HepG2 (cell line): ENCODE data around the gene PLEKHA8. TPM values are rescaled to one million over a fixed set of nuclear protein-coding genes. Genes with fewer than 3 reads are reported as not detected.

Experiments
- ATAC-seq: fragments of 200-7000 bp; cut with Tn5 transposase; 3 replicates; pipeline ENCODE4 v1.9.1; 2020; ENCODE audit warnings: mild to moderate bottlenecking, moderate library complexity
- BruUV-seq: library from RNA; stranded (reverse); fragments of 400-500 nt; replicated peaks from 2 replicates; lab custom pipeline; 2021; lab: Mats Ljungman, UMichigan
- CTCF ChIA-PET: fragments of 300-600 bp; formaldehyde crosslinking; extraction: SDS; loops from one replicate; lab custom pipeline; 2021; ENCODE audit warnings: low total read pairs, inconsistent platforms, low intra/inter-chr PET ratio; lab: Yijun Ruan, JAX
- POLR2A ChIA-PET: fragments of 350-600 bp; sonication (Branson Sonifier 250); formaldehyde crosslinking; loops from one replicate; lab custom pipeline; 2020; ENCODE audit warnings: antibody characterized with exemption, inconsistent platforms; lab: Yijun Ruan, JAX
- DNase-seq: peaks from one replicate; pipeline ENCODE4 v3.0.0-alpha.2; 2015; ENCODE audit warnings: low spot score
- FAIRE-seq: peaks from 3 replicates; lab custom pipeline; 2011; peaks lifted over from hg19 to GRCh38; lab: Jason Lieb, UNC
- H2AFZ ChIP-seq: one replicate; pipeline ENCODE4 v1.6.1; 2011; ENCODE audit warnings: low read length, inconsistent platforms
- H3K27ac ChIP-seq: fragments of 300-600 bp; 3 replicates; pipeline ENCODE4 v1.8.0; 2011; ENCODE audit warnings: mixed run types, mild to moderate bottlenecking, mixed read lengths, low read length, inconsistent platforms; ENCODE audit not compliant: insufficient read depth; ENCODE audit errors: extremely low read length
- H3K27me3 ChIP-seq, 2 experiments: fragments of 200-600 bp in 1 of 2; 2 replicates in 1 of 2; 3 replicates in 1 of 2; pipeline versions ENCODE4 v1.6.0 to v1.8.0; 2011; ENCODE audit warnings: low read length in 2 of 2, mild to moderate bottlenecking in 2 of 2, moderate library complexity in 2 of 2, inconsistent platforms in 1 of 2; ENCODE audit not compliant: insufficient read depth in 2 of 2, control insufficient read depth in 1 of 2
- H3K36me3 ChIP-seq, 2 experiments: fragments of 200-600 bp in 1 of 2; replicated peaks in 1 of 2; 2 replicates in 1 of 2; 3 replicates in 1 of 2; pipeline versions ENCODE4 v1.5.1 to v1.8.0; 2011; ENCODE audit warnings: low read length in 2 of 2, inconsistent platforms in 1 of 2; ENCODE audit not compliant: insufficient read depth in 2 of 2, control insufficient read depth in 1 of 2
- H3K4me1 ChIP-seq: 2 replicates; pipeline ENCODE4 v1.5.1; 2012; ENCODE audit warnings: low read length, inconsistent platforms; ENCODE audit not compliant: insufficient read depth
- H3K4me2 ChIP-seq: 2 replicates; pipeline ENCODE4 v1.6.0; 2011; ENCODE audit warnings: low read depth, low read length, inconsistent platforms
- H3K4me3 ChIP-seq, 3 experiments: fragments of 200-600 bp in 1 of 3; sonication (generic), shearing (Covaris generic) in 1 of 3; replicated peaks in 1 of 3; 2 replicates each; pipeline ENCODE4 v1.5.1; 2011 to 2016; ENCODE audit warnings: low read length in 3 of 3, inconsistent platforms in 2 of 3, low read depth in 2 of 3, mild to moderate bottlenecking in 2 of 3, control low read depth in 1 of 3, mixed read lengths in 1 of 3; ENCODE audit not compliant: insufficient read depth in 1 of 3
- H3K79me2 ChIP-seq: one replicate; pipeline ENCODE4 v1.6.1; 2011; ENCODE audit warnings: low read length, inconsistent platforms; ENCODE audit not compliant: insufficient read depth
- H3K9ac ChIP-seq: 2 replicates; pipeline ENCODE4 v1.6.0; 2011; ENCODE audit warnings: mild to moderate bottlenecking, low read depth, low read length, inconsistent platforms; ENCODE audit not compliant: insufficient read depth
- H3K9me3 ChIP-seq: 2 replicates; pipeline ENCODE4 v1.5.1; 2012; ENCODE audit warnings: mild to moderate bottlenecking, low read length
- H4K20me1 ChIP-seq: 2 replicates; pipeline ENCODE4 v1.6.0; 2011; ENCODE audit warnings: inconsistent platforms, mild to moderate bottlenecking, low read length, moderate library complexity; ENCODE audit not compliant: insufficient read depth
- FOXP1 ChIP-seq, 2 experiments: fragments of 450-650 bp in 1 of 2; IDR thresholded peaks; 2 replicates each; pipeline ENCODE4 v1.6.1; 2017 to 2018; ENCODE audit warnings: antibody characterized with exemption in 1 of 2
- NR2F6 ChIP-seq, 2 experiments: IDR thresholded peaks; 2 replicates each; pipeline ENCODE4 v1.6.1; 2016; ENCODE audit warnings: antibody characterized with exemption in 1 of 2, mild to moderate bottlenecking in 1 of 2
- RELA ChIP-seq: sonication (generic); formaldehyde crosslinking; IDR thresholded peaks from 2 replicates; pipeline ENCODE4 v1.4.0; 2020; ENCODE audit warnings: missing genetic modification reagents
- TBX2 ChIP-seq: sonication (generic); formaldehyde crosslinking; IDR thresholded peaks from 2 replicates; pipeline ENCODE4 v1.5.0; 2020; ENCODE audit warnings: missing genetic modification reagents, mild to moderate bottlenecking, borderline replicate concordance
- ZFYVE20 ChIP-seq: sonication (generic); formaldehyde crosslinking; IDR thresholded peaks from 2 replicates; pipeline ENCODE4 v1.8.0; 2023; ENCODE audit warnings: low read depth, mild to moderate bottlenecking, moderate library complexity, missing genetic modification reagents, borderline replicate concordance
- ZNF180 ChIP-seq: sonication (generic); formaldehyde crosslinking; IDR thresholded peaks from 2 replicates; pipeline ENCODE4 v1.4.0; 2020; ENCODE audit warnings: low read depth, missing genetic modification reagents, borderline replicate concordance
- ZNF558 ChIP-seq: sonication (generic); formaldehyde crosslinking; IDR thresholded peaks from 2 replicates; pipeline ENCODE4 v1.9.0; 2022; ENCODE audit warnings: mild to moderate bottlenecking, missing genetic modification reagents, borderline replicate concordance
- WGBS: methylation state at CpG from one replicate; pipeline ENCODE4 v1.1.6; 2017; ENCODE audit warnings: low lambda C conversion rate; 5-methylcytosine and 5-hydroxymethylcytosine counted together
- in situ Hi-C: cut with HindIII; loops from 2 replicates; pipeline ENCODE4 v1.10.0; 2017; ENCODE audit warnings: low pct_unique_long_range_greater_than_20kb; ENCODE audit not compliant: extremely low pct_ligation_motif_present
- intact Hi-C: fragments of 100-400 bp; cut with micrococcal nuclease; formaldehyde crosslinking; loops from one replicate; pipeline ENCODE4 v1.10.0; 2022; ENCODE audit not compliant: unreplicated experiment
- polyA plus RNA-seq, 8 experiments: library from polyadenylated mRNA; depleted of rRNA in 3 of 8; stranded (reverse) in 7 of 8; unstranded in 1 of 8; fragments of >200 nt; fragmentation: Illumina TruSeq in 4 of 8; extraction: Trizol in 4 of 8; gene quantifications; 2 replicates each; pipeline versions ENCODE4 v1.2.1 to v1.2.3, GENCODE V29; 2011 to 2016; ENCODE audit warnings: low read depth in 4 of 8, missing spikeins in 1 of 8, mixed read lengths in 1 of 8; ENCODE audit not compliant: insufficient read depth in 1 of 8
- total RNA-seq, 5 experiments: library from RNA; depleted of rRNA; stranded (reverse); fragments of >200 nt; fragmentation: Illumina TruSeq; extraction: Trizol; gene quantifications; 2 replicates each; pipeline ENCODE4 v1.2.3, GENCODE V29; 2016; ENCODE audit warnings: low read depth in 1 of 5
- TF ChIP-seq, protein P1 (sequence below): sonication (generic); formaldehyde crosslinking; IDR thresholded peaks from 2 replicates; pipeline ENCODE4 v1.5.1; 2020; ENCODE audit warnings: mild to moderate bottlenecking, missing genetic modification reagents, moderate library complexity

Gene PLEKHA8
- total and polyA plus RNA-seq, 2 of the 13 experiments (the other 11 are each of a cell fraction or from before 2014, with no cell fraction given) = 12.5 to 26.4 TPM

GRCh38 chr7:30147785-30148184, 119.6 kb downstream of the PLEKHA8 start:
- H3K9me3 ChIP-seq = no peaks in the 10 kb centered on the region
- no peak overlapping the region for H2AFZ ChIP-seq
- no peak overlapping the region for H3K9ac ChIP-seq
- peaks cover 11% of the 10 kb centered on the region for H3K4me1 ChIP-seq
- BruUV-seq = no TSS peak
- H3K36me3 ChIP-seq = peaks cover 0 to 18% of the 10 kb centered on the region in 2 experiments; a peak in 1 of 5 replicates
- H3K4me2 ChIP-seq = no peak overlapping the region
- no peak for FAIRE-seq
- no peak overlapping the region for H3K4me3 ChIP-seq
- WGBS = 95% methylated on average over 2 of the region's 2 CpGs
- no peaks in the 10 kb centered on the region for H3K79me2 ChIP-seq
- no peak for DNase-seq
- H3K27ac ChIP-seq = no peak overlapping the region
- ChIA-PET CTCF (no interaction called here), POLR2A (no interaction called here)
- ATAC-seq = no peak
- TF ChIP-seq RELA (no peak), ZNF180 (CRISPR knock-in tag) (no peak), FOXP1 (IDR thresholded peaks at IDR 0.05) (no peak), FOXP1 (CRISPR knock-in tag; IDR thresholded peaks at IDR 0.05) (no peak), ZFYVE20 (no peak), ZNF558 (CRISPR knock-in tag) (no peak), TBX2 (CRISPR knock-in tag) (no peak), NR2F6 (IDR thresholded peaks at IDR 0.05) (no peak), NR2F6 (CRISPR knock-in tag; IDR thresholded peaks at IDR 0.05) (no peak)
- TF ChIP-seq, protein P1, sequence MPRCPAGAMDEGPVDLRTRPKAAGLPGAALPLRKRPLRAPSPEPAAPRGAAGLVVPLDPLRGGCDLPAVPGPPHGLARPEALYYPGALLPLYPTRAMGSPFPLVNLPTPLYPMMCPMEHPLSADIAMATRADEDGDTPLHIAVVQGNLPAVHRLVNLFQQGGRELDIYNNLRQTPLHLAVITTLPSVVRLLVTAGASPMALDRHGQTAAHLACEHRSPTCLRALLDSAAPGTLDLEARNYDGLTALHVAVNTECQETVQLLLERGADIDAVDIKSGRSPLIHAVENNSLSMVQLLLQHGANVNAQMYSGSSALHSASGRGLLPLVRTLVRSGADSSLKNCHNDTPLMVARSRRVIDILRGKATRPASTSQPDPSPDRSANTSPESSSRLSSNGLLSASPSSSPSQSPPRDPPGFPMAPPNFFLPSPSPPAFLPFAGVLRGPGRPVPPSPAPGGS (CRISPR knock-in tag) = no peak
- no peaks in the 10 kb centered on the region for H3K27me3 ChIP-seq
- H4K20me1 ChIP-seq = no peaks in the 10 kb centered on the region
- intact Hi-C loops = no loop called here
- in situ Hi-C loops = no loop called here
